Keratinocyte (primary cell): Measurements from ENCODE around the gene PIH1D1.

Source experiments
- EZH2 ChIP-seq: IDR thresholded peaks from one replicate; pipeline ENCODE4 v1.6.1; 2012; ENCODE audit warnings: inconsistent platforms, mild to moderate bottlenecking, low read length, moderate library complexity
- TF ChIP-seq, protein P1 (sequence below), 3 experiments: IDR thresholded peaks in 1 of 3; conservative IDR thresholded peaks in 1 of 3; optimal IDR thresholded peaks in 1 of 3; 2 replicates in 2 of 3; 3 replicates in 1 of 3; pipeline versions ENCODE3 to v1.5.1; 2011; ENCODE audit warnings: low read length in 3 of 3, mild to moderate bottlenecking in 3 of 3, moderate library complexity in 2 of 3, control low read depth in 1 of 3, inconsistent platforms in 1 of 3; ENCODE audit not compliant: insufficient read depth in 2 of 3; ENCODE audit errors: extremely low read depth in 1 of 3

GRCh38 chr19:49498475-49498874 lies 46.9 kb upstream of the PIH1D1 start:
- TF ChIP-seq, protein P1, sequence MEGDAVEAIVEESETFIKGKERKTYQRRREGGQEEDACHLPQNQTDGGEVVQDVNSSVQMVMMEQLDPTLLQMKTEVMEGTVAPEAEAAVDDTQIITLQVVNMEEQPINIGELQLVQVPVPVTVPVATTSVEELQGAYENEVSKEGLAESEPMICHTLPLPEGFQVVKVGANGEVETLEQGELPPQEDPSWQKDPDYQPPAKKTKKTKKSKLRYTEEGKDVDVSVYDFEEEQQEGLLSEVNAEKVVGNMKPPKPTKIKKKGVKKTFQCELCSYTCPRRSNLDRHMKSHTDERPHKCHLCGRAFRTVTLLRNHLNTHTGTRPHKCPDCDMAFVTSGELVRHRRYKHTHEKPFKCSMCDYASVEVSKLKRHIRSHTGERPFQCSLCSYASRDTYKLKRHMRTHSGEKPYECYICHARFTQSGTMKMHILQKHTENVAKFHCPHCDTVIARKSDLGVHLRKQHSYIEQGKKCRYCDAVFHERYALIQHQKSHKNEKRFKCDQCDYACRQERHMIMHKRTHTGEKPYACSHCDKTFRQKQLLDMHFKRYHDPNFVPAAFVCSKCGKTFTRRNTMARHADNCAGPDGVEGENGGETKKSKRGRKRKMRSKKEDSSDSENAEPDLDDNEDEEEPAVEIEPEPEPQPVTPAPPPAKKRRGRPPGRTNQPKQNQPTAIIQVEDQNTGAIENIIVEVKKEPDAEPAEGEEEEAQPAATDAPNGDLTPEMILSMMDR (optimal IDR thresholded peaks at IDR 0.05 in 1 of 3, IDR thresholded peaks at IDR 0.05 in 1 of 3, conservative IDR thresholded peaks at IDR 0.05 in 1 of 3; ENCODE audit: extremely low read depth in 1 of 3, insufficient read depth in 2 of 3, low read length in 3 of 3), result no peak
- no peak for TF ChIP-seq EZH2
